ENCODE measurements around the gene HSPA6. TPM values are rescaled to one million over a fixed set of nuclear protein-coding genes. Genes with fewer than 3 reads are reported as not detected.
"Not testable (repeated sequence)": the region's sequence is repeated elsewhere in the genome, so short reads cannot be mapped to it uniquely, and the experiment has no call there.

Gene HSPA6
- total RNA-seq, 1 experiment from 2014 or later = 0.45 TPM

GRCh38 chr1:161502641-161503393 is 21.5 kb upstream of the HSPA6 start:
- no peak for DNase-seq (ENCODE audit: extremely low read depth, low read depth)

DNA sequence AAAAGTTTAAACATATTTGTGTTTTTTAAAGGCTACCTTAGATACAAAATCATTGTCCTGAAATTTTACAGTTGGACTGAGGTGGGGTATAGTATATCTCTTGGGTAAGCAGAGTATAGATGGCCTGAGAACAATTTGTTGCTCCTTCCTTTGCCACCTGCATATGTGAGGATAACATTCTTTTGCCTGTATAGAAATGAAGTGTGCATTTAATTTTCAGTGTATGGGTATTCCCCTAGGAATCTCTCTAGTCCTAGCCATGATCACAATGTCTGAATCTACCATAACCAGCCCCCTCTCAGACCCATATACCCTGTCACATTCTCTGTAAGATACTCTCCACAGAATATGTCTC is 21.0 kb upstream of the HSPA6 start:
- no peak for DNase-seq (ENCODE audit: extremely low read depth, low read depth)

DNA sequence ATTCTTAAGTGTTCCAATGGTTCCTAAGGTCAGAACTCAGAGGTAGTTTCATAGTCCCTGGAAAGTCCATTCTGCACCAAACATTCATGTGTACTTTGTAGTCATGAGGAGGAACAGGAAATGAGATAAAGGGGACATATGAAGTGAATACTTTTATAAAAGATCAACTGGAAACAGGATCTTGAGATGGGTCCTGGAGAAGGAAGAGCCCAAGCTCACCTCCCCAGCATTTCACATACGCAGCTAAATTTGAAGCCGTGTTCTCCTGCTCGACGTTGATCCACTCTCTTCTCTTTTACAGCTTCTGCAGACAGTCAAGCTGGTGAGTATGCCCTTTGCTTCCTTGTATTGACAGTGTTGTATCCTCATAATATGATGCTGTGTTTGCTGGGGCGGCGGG is 18.7 kb upstream of the HSPA6 start:
- no peak for DNase-seq (ENCODE audit: extremely low read depth, low read depth)

DNA sequence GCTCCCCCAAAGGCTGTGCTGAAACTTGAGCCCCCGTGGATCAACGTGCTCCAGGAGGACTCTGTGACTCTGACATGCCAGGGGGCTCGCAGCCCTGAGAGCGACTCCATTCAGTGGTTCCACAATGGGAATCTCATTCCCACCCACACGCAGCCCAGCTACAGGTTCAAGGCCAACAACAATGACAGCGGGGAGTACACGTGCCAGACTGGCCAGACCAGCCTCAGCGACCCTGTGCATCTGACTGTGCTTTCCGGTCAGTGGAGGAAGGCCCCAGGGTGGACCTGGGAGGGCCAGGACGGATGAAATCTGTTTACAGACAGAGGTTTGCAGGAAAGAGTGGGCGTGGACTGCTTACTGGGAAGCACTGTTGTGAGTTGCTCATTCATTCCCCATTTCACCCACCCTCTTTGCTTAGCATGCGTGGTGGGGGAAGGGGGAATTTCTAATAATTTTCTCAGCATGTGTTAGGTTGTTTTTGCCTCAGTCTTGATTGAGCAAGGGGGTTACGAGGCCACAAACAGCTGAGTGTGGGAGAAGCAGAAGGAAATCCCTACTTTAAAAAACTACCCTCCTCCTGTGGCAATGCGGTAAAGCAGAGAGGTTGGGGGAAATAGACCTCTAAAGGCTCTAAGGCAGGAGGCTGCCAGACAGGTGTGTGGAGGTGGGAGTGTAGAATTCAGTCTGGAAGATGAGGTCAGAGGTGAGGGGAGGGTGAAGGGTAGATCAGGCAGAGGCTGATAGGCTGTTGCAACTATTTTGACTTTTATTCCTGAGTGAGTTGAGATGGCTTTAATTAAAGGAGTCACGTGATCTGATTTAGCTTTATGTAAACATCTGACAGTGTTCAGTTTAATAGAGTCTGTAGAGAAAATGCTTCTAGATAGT is 17.8 kb upstream of the HSPA6 start:
- DNase-seq (ENCODE audit: extremely low read depth, low read depth) = no peak

DNA sequence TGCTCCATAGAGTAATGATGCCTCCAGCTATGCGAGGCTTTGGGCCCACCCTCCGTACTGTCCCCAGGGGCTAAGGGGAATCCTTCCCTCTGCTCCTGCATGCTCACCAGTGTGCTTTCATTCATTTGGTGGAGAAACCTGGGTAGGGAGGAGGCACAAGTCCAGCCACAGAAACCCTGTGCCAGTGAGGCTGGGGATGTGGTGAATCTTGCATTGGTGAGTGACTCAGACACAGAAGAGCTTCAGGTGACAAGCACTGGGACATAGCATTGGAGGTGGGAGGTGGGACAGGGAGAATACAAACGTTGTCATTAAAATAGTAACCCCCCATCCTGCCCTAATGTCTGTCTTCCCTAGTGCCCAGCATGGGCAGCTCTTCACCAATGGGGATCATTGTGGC is 13.9 kb upstream of the HSPA6 start:
- no peak for DNase-seq (ENCODE audit: extremely low read depth, low read depth)

- no peak for DNase-seq (ENCODE audit: extremely low read depth, low read depth)
These were observed 13.2 kb upstream of the HSPA6 start for GRCh38 chr1:161511018-161511755.

DNA sequence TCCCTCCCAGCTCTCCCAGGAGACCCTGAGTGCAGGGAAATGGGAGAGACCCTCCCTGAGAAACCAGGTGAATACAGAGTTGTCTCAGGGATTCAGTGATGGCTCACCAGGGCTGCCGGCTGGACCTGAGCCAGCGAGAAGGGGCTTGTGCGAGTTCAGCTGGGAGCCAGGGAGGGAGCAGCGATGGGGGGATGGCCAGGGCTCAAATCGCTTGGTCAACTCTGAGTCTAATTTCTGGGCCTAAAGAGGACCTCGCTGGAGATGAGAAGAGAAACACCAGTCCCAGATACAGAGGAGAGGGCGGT is 12.6 kb upstream of the HSPA6 start:
- no peak for DNase-seq (ENCODE audit: extremely low read depth, low read depth)

- DNase-seq (ENCODE audit: extremely low read depth, low read depth) = not testable (repeated sequence)
These were observed 11.5 kb upstream of the HSPA6 start for GRCh38 chr1:161512636-161513447.

DNA sequence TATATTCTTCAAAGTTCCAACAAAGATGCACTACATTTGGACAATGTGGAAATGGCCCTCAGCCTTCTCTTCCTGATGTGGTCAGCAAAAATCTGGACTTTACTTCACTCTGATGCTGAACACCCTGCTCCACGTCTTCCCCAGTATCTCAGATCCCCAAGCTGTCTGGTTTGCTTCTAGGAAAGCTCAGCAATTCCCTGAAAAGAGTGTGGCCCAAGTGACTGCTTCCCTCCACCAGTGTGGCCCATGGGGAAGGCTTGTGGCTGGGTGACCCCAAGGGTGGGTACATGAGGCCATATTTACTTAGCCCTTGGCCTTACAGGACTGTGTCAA is 10.9 kb upstream of the HSPA6 start:
- not testable (repeated sequence) for DNase-seq (ENCODE audit: extremely low read depth, low read depth)

- DNase-seq (ENCODE audit: extremely low read depth, low read depth) = not testable (repeated sequence)
These were observed 10.4 kb upstream of the HSPA6 start for GRCh38 chr1:161513953-161514352.

GRCh38 chr1:161523041-161523816 is 1.1 kb upstream of the HSPA6 start:
- DNase-seq (ENCODE audit: extremely low read depth, low read depth) = not testable (repeated sequence)

DNA sequence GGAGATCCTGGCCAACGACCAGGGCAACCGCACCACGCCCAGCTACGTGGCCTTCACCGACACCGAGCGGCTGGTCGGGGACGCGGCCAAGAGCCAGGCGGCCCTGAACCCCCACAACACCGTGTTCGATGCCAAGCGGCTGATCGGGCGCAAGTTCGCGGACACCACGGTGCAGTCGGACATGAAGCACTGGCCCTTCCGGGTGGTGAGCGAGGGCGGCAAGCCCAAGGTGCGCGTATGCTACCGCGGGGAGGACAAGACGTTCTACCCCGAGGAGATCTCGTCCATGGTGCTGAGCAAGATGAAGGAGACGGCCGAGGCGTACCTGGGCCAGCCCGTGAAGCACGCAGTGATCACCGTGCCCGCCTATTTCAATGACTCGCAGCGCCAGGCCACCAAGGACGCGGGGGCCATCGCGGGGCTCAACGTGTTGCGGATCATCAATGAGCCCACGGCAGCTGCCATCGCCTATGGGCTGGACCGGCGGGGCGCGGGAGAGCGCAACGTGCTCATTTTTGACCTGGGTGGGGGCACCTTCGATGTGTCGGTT is 477 bp downstream of the HSPA6 start:
- DNase-seq (ENCODE audit: extremely low read depth, low read depth) = not testable (repeated sequence)

- not testable (repeated sequence) for DNase-seq (ENCODE audit: extremely low read depth, low read depth)
These were observed 981 bp downstream of the HSPA6 start for GRCh38 chr1:161525321-161525720.

DNA sequence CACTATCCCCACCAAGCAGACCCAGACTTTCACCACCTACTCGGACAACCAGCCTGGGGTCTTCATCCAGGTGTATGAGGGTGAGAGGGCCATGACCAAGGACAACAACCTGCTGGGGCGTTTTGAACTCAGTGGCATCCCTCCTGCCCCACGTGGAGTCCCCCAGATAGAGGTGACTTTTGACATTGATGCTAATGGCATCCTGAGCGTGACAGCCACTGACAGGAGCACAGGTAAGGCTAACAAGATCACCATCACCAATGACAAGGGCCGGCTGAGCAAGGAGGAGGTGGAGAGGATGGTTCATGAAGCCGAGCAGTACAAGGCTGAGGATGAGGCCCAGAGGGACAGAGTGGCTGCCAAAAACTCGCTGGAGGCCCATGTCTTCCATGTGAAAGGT is 1.6 kb downstream of the HSPA6 start:
- not testable (repeated sequence) for DNase-seq (ENCODE audit: extremely low read depth, low read depth)

DNA sequence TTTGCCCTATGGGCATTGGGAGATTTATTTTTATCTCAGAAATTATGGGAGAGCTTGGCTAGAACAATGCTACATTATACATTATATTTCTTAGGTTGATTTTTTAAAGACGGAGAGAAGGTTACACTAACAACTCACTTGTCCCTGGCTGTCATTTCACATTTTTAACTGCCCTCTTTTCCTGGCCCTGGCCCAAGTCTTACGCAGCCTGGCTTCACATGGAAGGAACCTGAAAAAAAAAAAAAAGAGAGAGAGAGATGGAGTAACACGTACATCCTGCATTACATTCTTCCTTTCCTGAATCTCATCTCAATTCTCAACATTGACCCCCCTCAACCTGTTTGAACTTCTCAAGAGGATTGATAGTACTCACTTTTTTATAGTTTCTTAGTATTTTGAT is 4.2 kb downstream of the HSPA6 start:
- peak; percentile 41 for DNase-seq (ENCODE audit: extremely low read depth, low read depth)

GRCh38 chr1:161529463-161530104 is 5.2 kb downstream of the HSPA6 start:
- peak; percentile 20 for DNase-seq (ENCODE audit: extremely low read depth, low read depth)

DNA sequence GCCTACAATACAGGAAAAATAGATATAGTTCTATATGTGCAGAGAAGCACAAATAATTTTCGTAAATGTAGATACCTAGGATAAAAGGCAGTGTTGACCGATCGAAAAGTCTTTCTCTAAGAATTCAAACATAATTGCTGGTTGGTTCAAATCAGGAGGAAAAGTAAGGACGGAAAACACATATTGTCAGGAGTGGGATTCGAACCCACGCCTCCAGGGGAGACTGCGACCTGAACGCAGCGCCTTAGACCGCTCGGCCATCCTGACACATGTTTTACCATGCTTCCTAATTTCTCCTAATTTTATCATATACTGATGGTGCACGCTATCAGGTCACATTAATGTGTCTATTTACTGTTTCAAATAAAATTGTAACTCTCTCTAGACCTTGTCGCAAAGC is 5.8 kb downstream of the HSPA6 start:
- DNase-seq (ENCODE audit: extremely low read depth, low read depth) = peak; percentile 86

DNA sequence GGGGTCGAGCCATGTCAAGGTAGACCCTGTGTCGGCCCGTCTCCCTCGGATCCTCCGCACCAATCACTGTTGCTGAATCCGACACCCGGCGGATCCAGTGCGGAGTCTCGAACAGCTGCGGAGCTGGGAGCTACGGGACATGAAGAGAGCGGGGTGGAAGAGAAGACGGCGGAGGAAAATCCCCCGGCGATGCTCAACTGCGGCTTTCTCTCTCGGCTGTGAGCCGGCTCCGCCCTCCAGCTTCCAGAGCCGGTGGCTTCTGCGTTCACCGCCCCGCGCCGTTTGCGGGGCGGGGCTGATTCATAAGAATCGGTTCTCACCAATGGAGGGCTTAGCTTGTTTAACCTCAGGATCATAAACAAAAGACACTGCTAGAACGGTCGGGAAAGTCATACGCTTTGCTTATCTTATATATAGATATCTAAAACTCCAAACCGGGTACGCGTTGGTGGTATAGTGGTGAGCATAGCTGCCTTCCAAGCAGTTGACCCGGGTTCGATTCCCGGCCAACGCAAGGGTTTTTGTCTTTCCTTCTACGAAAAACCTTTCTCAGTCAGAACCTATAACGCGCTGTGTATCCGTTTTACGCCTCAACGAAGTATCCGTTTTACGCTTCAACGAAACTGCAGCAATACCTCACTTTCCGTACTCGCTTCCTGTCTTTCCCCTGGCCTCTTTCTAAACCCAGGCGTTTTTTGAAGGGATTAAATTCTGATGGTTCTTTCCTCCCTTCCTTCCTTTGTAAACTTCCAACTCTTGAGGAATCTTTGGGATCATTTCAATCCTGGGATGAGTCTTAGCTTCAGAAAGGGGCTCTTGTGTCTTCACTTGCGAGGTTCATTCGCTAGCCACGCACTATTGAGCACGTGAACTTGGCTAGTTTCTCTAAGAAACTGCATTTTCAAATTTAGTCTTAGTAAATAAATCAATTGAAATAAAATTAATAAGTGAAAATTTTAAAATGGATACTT is 6.6 kb downstream of the HSPA6 start:
- peak; percentile 98 for DNase-seq (ENCODE audit: extremely low read depth, low read depth)

All from NCI-H460 (cell line).